Epidermal melanocyte (primary cell): ENCODE data around the gene PBX2.
"Not testable (repeated sequence)": the region's sequence is repeated elsewhere in the genome, so short reads cannot be mapped to it uniquely, and the experiment has no call there.

Source experiments
- DNase-seq: peaks from one replicate; pipeline ENCODE4 v3.0.0; 2011; ENCODE audit warnings: low spot score; ENCODE audit not compliant: insufficient read length

PBX2 gene

GRCh38 chr6:32151863-32152768 is 37.9 kb downstream of the PBX2 start, which contains the start of gene PRRT1:
Gene PRRT1 (minus strand): TSS chr6:32151939. CDS start chr6:32151827, 112 bp downstream.
- no peak for DNase-seq

GRCh38 chr6:32151181-32151862 is 38.7 kb downstream of the PBX2 start:
- DNase-seq, result no peak

GRCh38 chr6:32149932-32150870 is 39.8 kb downstream of the PBX2 start:
- DNase-seq, result no peak

GRCh38 chr6:32149092-32149755 is 40.8 kb downstream of the PBX2 start:
- no peak for DNase-seq

GRCh38 chr6:32148289-32149091 is 41.5 kb downstream of the PBX2 start:
- no peak for DNase-seq

- DNase-seq, result no peak
These were observed 42.4 kb downstream of the PBX2 start for GRCh38 chr6:32147401-32148132.

GRCh38 chr6:32146687-32147086 is 43.3 kb downstream of the PBX2 start:
- no peak for DNase-seq

GRCh38 chr6:32146287-32146686 is 43.7 kb downstream of the PBX2 start:
- DNase-seq, result no peak

- not testable (repeated sequence) for DNase-seq
These were observed 45.8 kb downstream of the PBX2 start for GRCh38 chr6:32144238-32144637.

- no peak for DNase-seq
These were observed 49.5 kb downstream of the PBX2 start for GRCh38 chr6:32140420-32141046.

GRCh38 chr6:32139590-32139989 is 50.4 kb downstream of the PBX2 start:
- no peak for DNase-seq

- DNase-seq, result no peak
These were observed 52.5 kb downstream of the PBX2 start for GRCh38 chr6:32137454-32137853.
